Thyroid gland (tissue), 4 donors: ENCODE results near the gene CYP3A4.

Experiments used
- CTCF ChIP-seq, 6 experiments: fragments of 200-600 bp in 3 of 6; fragments of 450-650 bp in 3 of 6; sonication (generic) in 3 of 6; IDR thresholded peaks; one replicate each; pipeline ENCODE4 v1.5.1; 2016 to 2019; ENCODE audit warnings: antibody characterized with exemption in 6 of 6, mild to moderate bottlenecking in 2 of 6, inconsistent platforms in 1 of 6, moderate library complexity in 1 of 6
- POLR2A ChIP-seq, 2 donors: fragments of 450-650 bp; IDR thresholded peaks; one replicate each; pipeline ENCODE4 v1.6.1; 2017; ENCODE audit warnings: antibody characterized with exemption in 2 of 2, mild to moderate bottlenecking in 2 of 2, moderate library complexity in 1 of 2

- TF ChIP-seq CTCF (IDR thresholded peaks at IDR 0.05) (no peak), POLR2A (IDR thresholded peaks at IDR 0.05) (no peak)
These were observed 40.1 kb upstream of the CYP3A4 start for GRCh38 chr7:99824091-99824490.
